Sigmoid colon (tissue), 7 donors: Measurements from ENCODE around the gene EML6. TPM values are rescaled to one million over a fixed set of nuclear protein-coding genes. Genes with fewer than 3 reads are reported as not detected.

Source experiments
- DNase-seq: peaks from one replicate; pipeline ENCODE4 v3.0.0-alpha.2; 2019
- H3K27ac ChIP-seq, 4 donors: fragments of 200-600 bp; sonication (generic); one replicate each; pipeline ENCODE4 v1.5.1; 2016 to 2019; ENCODE audit warnings: mild to moderate bottlenecking in 1 of 4
- H3K27me3 ChIP-seq, 3 donors: fragments of 200-600 bp; sonication (generic); one replicate each; pipeline ENCODE4 v1.5.1; 2019; ENCODE audit warnings: mild to moderate bottlenecking in 1 of 3
- H3K36me3 ChIP-seq, 4 donors: fragments of 200-600 bp; sonication (generic); one replicate each; pipeline ENCODE4 v1.5.1; 2016 to 2019
- H3K4me1 ChIP-seq, 4 donors: fragments of 200-600 bp; sonication (generic); one replicate each; pipeline ENCODE4 v1.5.1; 2017 to 2019
- H3K4me3 ChIP-seq, 4 donors: fragments of 200-600 bp; sonication (generic); one replicate each; pipeline ENCODE4 v1.5.1; 2017 to 2019; ENCODE audit warnings: mild to moderate bottlenecking in 2 of 4, moderate library complexity in 1 of 4
- H3K9me3 ChIP-seq, 4 donors: fragments of 200-600 bp in 3 of 4; sonication (generic) in 3 of 4; one replicate each; pipeline versions ENCODE4 v1.5.1 to v1.6.1; 2013 to 2019
- EP300 ChIP-seq, 4 donors: sonication (generic); formaldehyde crosslinking; IDR thresholded peaks; one replicate each; pipeline ENCODE4 v1.6.1; 2017; ENCODE audit warnings: antibody characterized with exemption in 4 of 4
- POLR2A ChIP-seq, 2 donors: fragments of 450-650 bp; IDR thresholded peaks; one replicate each; pipeline ENCODE4 v1.6.1; 2016; ENCODE audit warnings: antibody characterized with exemption in 2 of 2, mild to moderate bottlenecking in 2 of 2, moderate library complexity in 2 of 2
- POLR2AphosphoS5 ChIP-seq, 4 donors: sonication (generic); formaldehyde crosslinking; IDR thresholded peaks; one replicate each; pipeline ENCODE4 v1.6.1; 2017; ENCODE audit warnings: antibody characterized with exemption in 4 of 4
- WGBS, 2 donors: extraction: QIAGEN DNeasy Blood & Tissue Kit; methylation state at CpG; one replicate each; pipeline ENCODE4 v1.1.7; 2013; 5-methylcytosine and 5-hydroxymethylcytosine counted together
- intact Hi-C: fragments of 100-400 bp; cut with DNase I; formaldehyde crosslinking; loops from one replicate; pipeline ENCODE4 v1.15.1; 2023
- polyA plus RNA-seq, 3 donors: library from polyadenylated mRNA; stranded (reverse); fragments of 200-250 nt; gene quantifications; one replicate each; pipeline ENCODE4 v1.2.3, GENCODE V29; 2013
- total RNA-seq, 4 donors: library from RNA; depleted of rRNA; stranded (reverse); fragments of >200 nt; gene quantifications; one replicate each; pipeline ENCODE4 v1.1.0, GENCODE V29; 2016
- TF ChIP-seq, protein P1 (sequence below), 4 experiments: fragments of 450-650 bp in 3 of 4; fragments of 200-600 bp in 1 of 4; IDR thresholded peaks; one replicate each; pipeline ENCODE4 v1.5.1; 2016 to 2019; ENCODE audit warnings: antibody characterized with exemption in 4 of 4, mild to moderate bottlenecking in 3 of 4, moderate library complexity in 2 of 4
- donor health status: healthy with polysubstance abuse.
- donor health status: Bipolar disorder and iron deficiency.
- donor health status: healthy.

Gene EML6
- total and polyA plus RNA-seq, 7 donors: 0.46 to 2.2 (median 1.2) TPM

DNA sequence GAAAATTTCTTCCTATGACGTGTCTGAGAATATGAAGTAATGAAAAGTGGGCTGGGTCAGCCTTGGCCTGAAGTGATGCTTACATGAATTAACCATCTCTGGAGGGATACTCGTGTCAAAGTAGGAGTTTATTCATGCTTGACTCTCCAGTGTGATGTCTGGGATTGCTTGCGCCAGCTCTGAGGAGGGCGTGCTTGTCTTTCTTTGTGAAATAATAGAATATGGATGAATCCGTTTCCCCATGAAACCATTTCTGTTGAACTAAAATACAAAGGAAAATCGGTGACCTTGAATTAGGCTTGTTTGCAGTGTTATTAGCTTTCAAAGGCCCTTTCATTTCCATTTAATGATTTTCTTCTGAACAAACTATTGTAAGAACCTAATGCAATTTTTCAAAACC, 77.9 kb downstream of the EML6 start:
- TF ChIP-seq, protein P1, sequence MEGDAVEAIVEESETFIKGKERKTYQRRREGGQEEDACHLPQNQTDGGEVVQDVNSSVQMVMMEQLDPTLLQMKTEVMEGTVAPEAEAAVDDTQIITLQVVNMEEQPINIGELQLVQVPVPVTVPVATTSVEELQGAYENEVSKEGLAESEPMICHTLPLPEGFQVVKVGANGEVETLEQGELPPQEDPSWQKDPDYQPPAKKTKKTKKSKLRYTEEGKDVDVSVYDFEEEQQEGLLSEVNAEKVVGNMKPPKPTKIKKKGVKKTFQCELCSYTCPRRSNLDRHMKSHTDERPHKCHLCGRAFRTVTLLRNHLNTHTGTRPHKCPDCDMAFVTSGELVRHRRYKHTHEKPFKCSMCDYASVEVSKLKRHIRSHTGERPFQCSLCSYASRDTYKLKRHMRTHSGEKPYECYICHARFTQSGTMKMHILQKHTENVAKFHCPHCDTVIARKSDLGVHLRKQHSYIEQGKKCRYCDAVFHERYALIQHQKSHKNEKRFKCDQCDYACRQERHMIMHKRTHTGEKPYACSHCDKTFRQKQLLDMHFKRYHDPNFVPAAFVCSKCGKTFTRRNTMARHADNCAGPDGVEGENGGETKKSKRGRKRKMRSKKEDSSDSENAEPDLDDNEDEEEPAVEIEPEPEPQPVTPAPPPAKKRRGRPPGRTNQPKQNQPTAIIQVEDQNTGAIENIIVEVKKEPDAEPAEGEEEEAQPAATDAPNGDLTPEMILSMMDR (IDR thresholded peaks at IDR 0.05): no peak
- TF ChIP-seq POLR2A (IDR thresholded peaks at IDR 0.05) (no peak), EP300 (IDR thresholded peaks at IDR 0.05) (no peak), POLR2AphosphoS5 (IDR thresholded peaks at IDR 0.05) (no peak)
- 93 to 94% methylated on average over 6 of the region's 6 CpGs for WGBS, 2 donors
- intact Hi-C loops: no loop called here
- H3K4me3 ChIP-seq: no peak overlapping the region
- no peaks in the 10 kb centered on the region for H3K4me1 ChIP-seq
- H3K27ac ChIP-seq: no peak overlapping the region
- no peaks in the 10 kb centered on the region for H3K27me3 ChIP-seq
- peaks cover 0 to 2% (median 0%) of the 10 kb centered on the region in 4 donors for H3K9me3 ChIP-seq
- no peak for DNase-seq
- H3K36me3 ChIP-seq: no peaks in the 10 kb centered on the region

DNA sequence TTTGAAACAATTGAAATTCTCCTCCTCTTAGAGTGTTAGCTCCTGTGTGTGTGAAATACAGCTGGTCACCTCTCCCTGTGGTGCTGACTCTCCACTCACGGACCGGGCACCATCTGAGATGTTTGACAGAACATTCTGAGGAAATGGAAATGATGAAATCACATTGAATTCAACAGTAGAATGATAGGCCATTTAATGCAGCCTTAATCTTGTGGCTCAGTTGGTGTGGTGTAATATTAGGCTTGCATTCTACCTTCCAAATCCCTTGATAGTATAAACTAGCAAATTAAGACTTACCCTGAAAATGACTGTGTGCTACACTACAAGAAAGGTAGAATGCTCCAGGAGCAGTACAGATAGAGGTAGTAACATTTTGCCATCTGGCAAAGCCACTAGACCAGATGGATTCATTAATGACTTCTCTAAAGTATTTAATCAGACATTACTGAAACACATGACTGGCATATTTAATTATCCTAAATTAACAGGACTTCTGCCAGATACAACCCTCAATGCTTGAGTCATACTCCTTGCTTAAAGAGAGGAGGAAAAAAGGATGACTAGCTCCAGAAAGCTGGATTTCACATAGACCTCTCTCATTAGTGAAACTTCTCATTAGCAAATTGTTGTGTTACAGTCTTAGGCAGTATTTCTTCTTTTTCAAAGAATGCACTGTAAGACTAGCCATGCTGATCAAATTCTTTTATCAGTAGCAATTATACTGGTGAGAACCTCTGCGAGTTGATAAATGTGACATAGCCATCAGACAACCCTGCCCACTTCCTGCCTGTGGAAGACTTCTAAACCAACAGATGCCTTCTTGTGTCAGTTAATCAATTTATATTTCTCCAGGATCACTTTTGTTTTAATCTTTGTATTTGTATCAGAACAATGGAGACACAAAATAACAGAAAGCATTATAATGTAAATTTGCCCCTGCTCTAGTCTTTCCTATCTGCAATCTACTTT, 80.6 kb downstream of the EML6 start:
- intact Hi-C loops: no loop called here
- TF ChIP-seq, protein P1 (IDR thresholded peaks at IDR 0.05): no peak
- no peak for TF ChIP-seq POLR2AphosphoS5 (IDR thresholded peaks at IDR 0.05)
- TF ChIP-seq EP300 (IDR thresholded peaks at IDR 0.05): no peak
- no peak for TF ChIP-seq POLR2A (IDR thresholded peaks at IDR 0.05)
- Histone ChIP-seq H3K27ac (no peak overlapping the region), H3K9me3 (peaks cover 0 to 2% (median 0%) of the 10 kb centered on the region in 4 donors), H3K36me3 (no peaks in the 10 kb centered on the region), H3K27me3 (no peaks in the 10 kb centered on the region), H3K4me1 (no peaks in the 10 kb centered on the region), H3K4me3 (no peak overlapping the region)
- 79 to 91% methylated on average over 3 of the region's 3 CpGs for WGBS, 2 donors
- no peak for DNase-seq

DNA sequence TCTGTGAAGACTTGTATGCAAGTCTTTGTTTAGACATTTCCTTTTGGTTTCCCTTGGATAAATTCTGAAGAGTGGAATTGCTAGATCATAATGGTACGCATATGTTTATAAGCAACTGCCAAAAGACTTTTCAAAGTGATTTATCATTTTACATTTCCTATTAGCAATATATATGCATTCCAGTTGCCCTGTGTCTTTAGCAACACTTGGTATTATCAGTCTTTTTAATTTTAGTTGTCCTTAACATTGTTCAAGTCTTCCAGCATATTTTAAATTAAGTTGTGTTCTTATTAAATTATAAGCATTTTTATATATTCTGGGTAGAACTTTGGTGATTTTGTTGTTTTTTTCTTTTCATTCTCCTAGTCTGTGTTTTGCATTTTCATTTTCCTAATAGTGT, 81.8 kb downstream of the EML6 start:
- DNase-seq: no peak
- TF ChIP-seq, protein P1 (IDR thresholded peaks at IDR 0.05): no peak
- intact Hi-C loops: no loop called here
- no peak overlapping the region for H3K27ac ChIP-seq
- H3K36me3 ChIP-seq: no peaks in the 10 kb centered on the region
- peaks cover 0 to 2% (median 0%) of the 10 kb centered on the region in 4 donors for H3K9me3 ChIP-seq
- no peaks in the 10 kb centered on the region for H3K27me3 ChIP-seq
- 88 to 96% methylated on average over 1 of the region's 1 CpG for WGBS, 2 donors
- no peak overlapping the region for H3K4me3 ChIP-seq
- peaks cover 0 to 6% (median 0%) of the 10 kb centered on the region in 4 donors for H3K4me1 ChIP-seq

DNA sequence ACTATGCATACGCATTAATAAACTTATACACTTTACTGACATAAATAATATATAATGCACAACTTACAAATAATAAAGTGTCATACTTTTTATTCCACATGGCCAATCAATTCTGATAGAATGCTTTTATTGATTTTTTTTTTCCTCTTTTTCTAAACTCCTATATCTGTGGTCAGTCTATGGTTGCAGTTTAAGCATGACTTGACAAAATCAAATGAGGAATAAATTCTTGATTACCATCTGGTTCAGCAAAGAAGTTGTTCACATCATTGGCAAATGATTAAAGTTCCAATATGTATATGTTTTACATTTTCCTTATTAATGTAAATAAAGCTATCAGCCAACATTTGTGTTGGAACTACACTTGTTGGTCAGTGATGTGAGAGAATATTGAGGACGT, 83.5 kb downstream of the EML6 start:
- no peak overlapping the region for H3K27ac ChIP-seq
- peaks cover 0 to 9% (median 0%) of the 10 kb centered on the region in 4 donors for H3K4me1 ChIP-seq
- intact Hi-C loops: no loop called here
- H3K36me3 ChIP-seq: no peaks in the 10 kb centered on the region
- H3K9me3 ChIP-seq: peaks cover 0 to 2% (median 0%) of the 10 kb centered on the region in 4 donors
- WGBS, 2 donors: 89 to 95% methylated on average over 2 of the region's 2 CpGs
- no peak for DNase-seq
- no peak for TF ChIP-seq POLR2A (IDR thresholded peaks at IDR 0.05)
- TF ChIP-seq, protein P1 (IDR thresholded peaks at IDR 0.05): no peak
- TF ChIP-seq POLR2AphosphoS5 (IDR thresholded peaks at IDR 0.05): no peak
- no peak for TF ChIP-seq EP300 (IDR thresholded peaks at IDR 0.05)
- no peaks in the 10 kb centered on the region for H3K27me3 ChIP-seq
- H3K4me3 ChIP-seq: no peak overlapping the region
